Ovary (tissue), 3 donors: ENCODE data around the gene CMPK2.

Source experiments
- CTCF ChIP-seq, 3 donors: fragments of 450-650 bp in 2 of 3; fragments of 200-600 bp in 1 of 3; IDR thresholded peaks; one replicate each; pipeline versions ENCODE4 v1.5.1 to v1.8.0; 2016 to 2022; ENCODE audit warnings: antibody characterized with exemption in 3 of 3, mild to moderate bottlenecking in 1 of 3
- EP300 ChIP-seq: sonication (generic); formaldehyde crosslinking; IDR thresholded peaks from one replicate; pipeline ENCODE4 v1.6.1; 2017; ENCODE audit warnings: antibody characterized with exemption
- POLR2A ChIP-seq: fragments of 450-650 bp; IDR thresholded peaks from one replicate; pipeline ENCODE4 v1.6.1; 2017; ENCODE audit warnings: antibody characterized with exemption, mild to moderate bottlenecking, moderate library complexity
- donor health status: DM: no; HTN: no; CAD: no.

DNA sequence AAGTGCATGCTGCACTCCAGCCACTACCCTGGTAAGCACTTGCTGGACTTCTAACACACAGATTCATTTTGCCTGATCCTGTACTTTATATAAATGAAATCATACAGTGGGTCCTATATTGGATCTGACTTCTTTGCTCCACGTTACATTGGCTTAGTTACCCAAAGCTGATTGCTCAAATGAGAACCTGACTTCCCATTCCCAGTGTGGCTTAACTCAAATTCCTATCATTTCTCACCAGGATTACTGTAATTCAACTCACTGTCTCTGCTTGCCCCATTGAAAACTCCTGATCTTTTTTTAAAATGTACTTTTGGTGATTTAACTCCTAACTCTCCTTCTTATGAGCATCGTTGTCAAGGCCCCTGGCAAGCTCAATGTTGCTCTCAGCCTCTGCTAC is 13.3 kb upstream of the CMPK2 start:
- TF ChIP-seq CTCF (IDR thresholded peaks at IDR 0.05) = no peak
- no peak for TF ChIP-seq POLR2A
- no peak for TF ChIP-seq EP300
